Rectal smooth muscle tissue (tissue), 1 donor: ENCODE data around the gene FBXO24.

ENCODE experiments used
- H3K27ac ChIP-seq: one replicate; pipeline ENCODE4 v1.7.0; 2013; ENCODE audit warnings: low read depth, low read length, inconsistent platforms
- H3K27me3 ChIP-seq: one replicate; pipeline ENCODE4 v1.7.0; 2013; ENCODE audit warnings: low read length; ENCODE audit not compliant: control insufficient read depth, insufficient read depth
- H3K36me3 ChIP-seq: one replicate; pipeline ENCODE4 v1.7.0; 2013; ENCODE audit warnings: low read length; ENCODE audit not compliant: control insufficient read depth, insufficient read depth
- H3K4me1 ChIP-seq: one replicate; pipeline ENCODE4 v1.7.0; 2013; ENCODE audit warnings: low read length; ENCODE audit not compliant: control insufficient read depth, insufficient read depth
- H3K4me3 ChIP-seq: one replicate; pipeline ENCODE4 v1.7.0; 2013; ENCODE audit warnings: low read length
- H3K9ac ChIP-seq: one replicate; pipeline ENCODE4 v1.7.0; 2013; ENCODE audit warnings: low read length

FBXO24 gene

DNA sequence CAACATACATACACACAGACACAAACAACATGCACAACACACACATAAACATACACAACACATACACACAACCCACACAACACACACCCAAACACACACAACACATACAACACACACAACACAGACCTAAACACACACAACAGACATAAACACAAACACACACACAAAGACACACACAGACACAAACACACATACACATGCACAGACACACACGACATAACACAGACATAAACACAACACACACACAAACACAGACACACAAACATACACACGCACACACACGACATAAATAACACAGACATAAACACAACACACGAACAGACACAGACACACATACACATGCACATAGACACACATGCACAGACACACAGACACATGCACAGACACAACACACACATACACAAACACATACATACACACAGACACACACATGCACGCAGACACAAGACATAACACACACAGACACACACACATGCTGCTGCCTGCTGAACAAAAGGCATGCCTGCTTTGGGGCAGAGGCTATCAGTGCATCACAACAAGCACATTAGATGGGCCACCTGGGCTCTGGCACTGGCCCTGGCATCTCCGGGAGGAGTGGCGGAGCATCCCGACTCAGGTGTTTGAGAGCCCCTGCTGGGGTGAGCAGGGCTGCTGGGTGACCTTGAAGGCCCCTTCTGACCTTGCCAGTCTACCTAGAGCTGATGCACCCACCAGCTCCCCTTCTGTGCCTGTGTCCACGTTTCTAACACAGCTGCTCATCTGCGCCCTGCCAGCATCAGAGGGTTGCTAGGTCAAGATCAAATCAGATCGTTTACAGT is 5.5 kb upstream of the FBXO24 start:
- Histone ChIP-seq H3K4me3 (no peak overlapping the region), H3K4me1 (peaks cover 10% of the 10 kb centered on the region), H3K27ac (no peak overlapping the region), H3K27me3 (no peaks in the 10 kb centered on the region), H3K9ac (no peak overlapping the region), H3K36me3 (peaks cover 36% of the 10 kb centered on the region)

GRCh38 chr7:100582041-100582579 is 4.0 kb upstream of the FBXO24 start:
- Histone ChIP-seq H3K36me3 (peaks cover 28% of the 10 kb centered on the region), H3K4me1 (peaks cover 10% of the 10 kb centered on the region), H3K9ac (no peak overlapping the region)

DNA sequence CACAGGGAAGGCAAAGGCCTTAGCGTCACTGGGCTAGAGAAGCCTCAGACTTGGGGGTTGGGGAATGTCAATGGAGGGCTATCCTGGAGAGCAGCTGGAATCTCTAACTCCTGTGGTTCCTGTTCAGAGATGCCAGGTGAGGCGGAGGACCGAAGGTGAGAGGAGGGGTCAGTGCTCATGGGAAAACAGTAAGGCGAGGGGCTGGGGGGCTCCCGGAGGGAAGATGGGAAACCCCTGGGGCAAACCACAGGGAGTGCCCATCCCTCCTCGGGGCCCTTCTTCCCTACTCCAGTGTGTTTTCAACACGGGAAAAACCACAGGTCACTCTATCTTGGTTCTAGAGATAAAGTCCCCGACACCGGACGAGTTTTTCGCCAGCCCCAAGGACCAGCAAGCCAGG is 3.5 kb upstream of the FBXO24 start:
- Histone ChIP-seq H3K36me3 (peaks cover 28% of the 10 kb centered on the region), H3K4me3 (no peak overlapping the region), H3K4me1 (peaks cover 10% of the 10 kb centered on the region)

More at GRCh38 chr7:100582041-100582579, 4.0 kb upstream of the FBXO24 start:
- Histone ChIP-seq H3K4me3 (no peak overlapping the region), H3K27ac (no peak overlapping the region), H3K27me3 (no peaks in the 10 kb centered on the region)

GRCh38 chr7:100583132-100584053 is 2.7 kb upstream of the FBXO24 start:
- Histone ChIP-seq H3K9ac (no peak overlapping the region), H3K4me3 (peak overlapping the region; percentile 70), H3K27me3 (no peaks in the 10 kb centered on the region), H3K4me1 (peaks cover 10% of the 10 kb centered on the region), H3K36me3 (peaks cover 25% of the 10 kb centered on the region), H3K27ac (peak overlapping the region; percentile 67)

More for the DNA sequence above, 3.5 kb upstream of the FBXO24 start:
- no peak overlapping the region for H3K9ac ChIP-seq
- no peaks in the 10 kb centered on the region for H3K27me3 ChIP-seq
- no peak overlapping the region for H3K27ac ChIP-seq

GRCh38 chr7:100584054-100584682 is 2.0 kb upstream of the FBXO24 start:
- H3K4me3 ChIP-seq = peak overlapping the region; percentile 92

GRCh38 chr7:100584683-100585510 is 1.2 kb upstream of the FBXO24 start:
- peak overlapping the region; percentile 92 for H3K4me3 ChIP-seq
- H3K9ac ChIP-seq = peak overlapping the region; percentile 87
- no peaks in the 10 kb centered on the region for H3K27me3 ChIP-seq
- peaks cover 20% of the 10 kb centered on the region for H3K36me3 ChIP-seq
- H3K4me1 ChIP-seq = peaks cover 10% of the 10 kb centered on the region
- H3K27ac ChIP-seq = peak overlapping the region; percentile 91

More at GRCh38 chr7:100584054-100584682, 2.0 kb upstream of the FBXO24 start:
- peaks cover 25% of the 10 kb centered on the region for H3K36me3 ChIP-seq
- H3K27me3 ChIP-seq = no peaks in the 10 kb centered on the region
- H3K9ac ChIP-seq = peak overlapping the region; percentile 37
- peaks cover 10% of the 10 kb centered on the region for H3K4me1 ChIP-seq
- peak overlapping the region; percentile 67 for H3K27ac ChIP-seq

DNA sequence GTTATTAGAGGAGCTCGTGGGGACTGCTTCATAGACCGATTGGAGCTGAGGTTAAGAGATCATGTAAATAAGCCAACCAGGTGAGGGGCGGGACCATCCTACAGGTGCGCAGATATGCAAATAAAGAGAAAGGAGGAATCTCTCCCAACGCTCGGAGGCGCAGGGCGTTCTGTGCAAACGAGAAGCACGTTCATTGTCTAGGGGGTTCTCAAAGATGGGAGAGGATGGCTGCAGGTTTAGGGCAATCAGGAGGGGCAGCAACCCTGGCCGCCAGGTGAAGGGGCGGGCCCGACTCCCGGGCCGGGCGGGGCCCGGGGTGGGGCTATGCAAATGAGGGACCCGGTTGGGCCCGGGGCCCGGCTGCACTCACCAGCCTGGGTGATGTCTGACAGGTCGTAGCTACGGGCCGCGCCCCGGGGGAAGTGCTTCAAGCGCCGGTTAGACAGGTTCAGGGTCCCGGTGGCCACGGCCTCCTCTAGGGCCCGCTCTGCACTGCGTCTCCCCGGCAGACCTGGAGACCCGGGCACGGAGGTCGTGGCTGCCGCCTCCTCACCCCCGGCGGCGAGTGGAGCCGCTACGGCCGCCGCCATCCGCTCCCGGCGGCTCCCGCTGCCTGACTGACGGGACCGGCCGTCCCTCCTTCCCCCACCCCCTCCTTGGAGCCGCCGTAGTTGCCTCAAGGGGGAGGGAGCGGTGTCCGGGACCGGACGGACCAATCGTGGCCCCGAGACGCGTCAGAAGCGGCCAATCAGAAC is 440 bp upstream of the FBXO24 start, which contains the start of gene LRCH4:
LRCH4 (minus strand) TSS at position 619 of the 755 bp plus-strand sequence; CDS start at position 590, 29 bp downstream.
- peak within 1 kb of the TSS; percentile 92 for H3K4me3 ChIP-seq
- peak within 1 kb of the TSS; percentile 87 for H3K9ac ChIP-seq
- H3K27ac ChIP-seq = peak within 1 kb of the TSS; percentile 91
- H3K36me3 ChIP-seq = peaks cover 13% of the 10 kb centered on the region
- peaks cover 3% of the 10 kb centered on the region for H3K27me3 ChIP-seq
- peaks cover 10% of the 10 kb centered on the region for H3K4me1 ChIP-seq

DNA sequence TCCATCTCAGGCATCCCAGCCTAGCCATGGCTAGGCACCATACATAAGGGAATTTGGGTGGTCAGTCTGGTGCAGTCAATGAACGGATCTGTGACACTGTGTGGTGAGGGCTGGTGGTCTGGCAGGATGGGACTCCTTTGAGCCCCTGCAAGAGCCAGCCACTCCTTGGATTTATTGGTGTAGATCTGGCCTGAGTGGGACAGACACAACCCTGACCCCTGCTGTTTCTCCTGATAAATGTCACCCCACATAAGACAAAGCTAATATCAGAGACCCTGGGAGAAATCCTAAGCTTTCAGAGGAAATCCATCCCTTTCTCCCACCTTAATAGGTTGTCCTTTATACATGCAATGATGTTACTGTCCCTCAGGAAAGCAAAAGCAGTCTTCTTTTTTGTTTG is 2.3 kb downstream of the FBXO24 start:
- no peaks in the 10 kb centered on the region for H3K36me3 ChIP-seq
- H3K27me3 ChIP-seq = peaks cover 3% of the 10 kb centered on the region
- no peak overlapping the region for H3K27ac ChIP-seq
- H3K9ac ChIP-seq = no peak overlapping the region
- H3K4me1 ChIP-seq = peaks cover 10% of the 10 kb centered on the region
- H3K4me3 ChIP-seq = no peak overlapping the region

DNA sequence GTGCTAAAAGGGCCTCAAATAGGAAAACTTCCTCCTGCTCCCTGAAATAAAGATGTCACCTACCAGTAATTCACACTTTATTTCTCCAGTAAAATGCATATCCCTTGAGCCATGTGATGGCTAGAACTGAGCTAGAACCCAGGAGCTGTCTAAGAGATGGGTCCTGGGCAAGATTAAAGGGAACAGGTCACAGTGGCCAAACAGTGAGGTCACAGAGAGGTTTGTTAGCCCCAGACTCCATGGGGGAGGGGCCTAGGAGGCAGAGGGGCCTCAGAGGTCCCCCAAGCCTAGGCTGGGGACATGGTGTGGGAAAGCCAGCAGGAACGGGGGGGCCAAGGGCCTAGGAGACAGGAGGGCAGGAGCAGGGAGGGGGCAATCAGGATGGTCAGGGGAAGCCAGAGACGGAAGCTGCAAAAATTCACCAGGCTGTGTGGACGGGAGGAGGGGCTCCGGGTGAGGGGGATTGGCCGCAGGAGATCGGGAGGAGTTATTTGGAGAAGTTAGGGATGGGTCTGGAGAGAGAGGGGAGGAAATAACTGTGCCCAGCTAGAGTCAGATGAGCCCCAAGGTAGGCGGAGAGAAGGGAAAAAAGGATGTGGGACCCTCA is 3.3 kb downstream of the FBXO24 start:
- Histone ChIP-seq H3K4me1 (peaks cover 10% of the 10 kb centered on the region), H3K27ac (no peak overlapping the region), H3K36me3 (no peaks in the 10 kb centered on the region), H3K9ac (no peak overlapping the region), H3K27me3 (peaks cover 3% of the 10 kb centered on the region), H3K4me3 (peak overlapping the region; percentile 34)

GRCh38 chr7:100590077-100590737 is 4.1 kb downstream of the FBXO24 start:
- peak overlapping the region; percentile 34 for H3K4me3 ChIP-seq
- H3K9ac ChIP-seq = no peak overlapping the region
- H3K27me3 ChIP-seq = peaks cover 3% of the 10 kb centered on the region
- peaks cover 3% of the 10 kb centered on the region for H3K4me1 ChIP-seq
- no peaks in the 10 kb centered on the region for H3K36me3 ChIP-seq
- peak overlapping the region; percentile 56 for H3K27ac ChIP-seq
